SK-N-SH (cell line): Measurements from ENCODE around the gene KAT2A. TPM values are rescaled to one million over a fixed set of nuclear protein-coding genes. Genes with fewer than 3 reads are reported as not detected.

Source experiments
- CTCF ChIA-PET: fragments of 300-600, 350-600 bp; formaldehyde crosslinking; extraction: SDS; loops from one replicate; lab custom pipeline; 2021; lab: Yijun Ruan, JAX
- POLR2A ChIA-PET: fragments of 350-600 bp; sonication (Branson Sonifier 250); formaldehyde crosslinking; extraction: SDS; loops from one replicate; lab custom pipeline; 2020; ENCODE audit warnings: antibody characterized with exemption, inconsistent platforms; lab: Yijun Ruan, JAX
- DNase-seq: peaks from one replicate; pipeline ENCODE4 v3.0.0; 2012
- H2AFZ ChIP-seq: fragments of 200-600 bp; sonication (generic); 2 replicates; pipeline ENCODE4 v1.8.1; 2016; ENCODE audit warnings: antibody characterized with exemption, mild to moderate bottlenecking, low read depth
- H3F3A ChIP-seq: fragments of 200-600 bp; sonication (generic); replicated peaks from 2 replicates; pipeline ENCODE3; 2016; ENCODE audit warnings: antibody characterized with exemption, mild to moderate bottlenecking; ENCODE audit not compliant: insufficient read depth
- H3K27ac ChIP-seq, 2 experiments: fragments of 200-500 bp in 1 of 2; fragments of 200-600 bp in 1 of 2; sonication (Bioruptor generic) in 1 of 2; sonication (generic), shearing (Covaris generic) in 1 of 2; 2 replicates each; pipeline versions ENCODE4 v1.5.1 to v1.6.1; 2014 to 2016; ENCODE audit warnings: low read depth in 2 of 2, inconsistent platforms in 1 of 2, low read length in 1 of 2, mild to moderate bottlenecking in 1 of 2, mixed read lengths in 1 of 2
- H3K27me3 ChIP-seq: fragments of 200-600 bp; sonication (generic), shearing (Covaris generic); 2 replicates; pipeline ENCODE4 v1.6.1; 2016; ENCODE audit warnings: mixed run types; ENCODE audit not compliant: insufficient read depth
- H3K36me3 ChIP-seq, 2 experiments: fragments of 200-500 bp in 1 of 2; fragments of 200-600 bp in 1 of 2; sonication (Bioruptor generic) in 1 of 2; sonication (generic) in 1 of 2; replicated peaks in 1 of 2; 2 replicates each; pipeline versions ENCODE3 to v1.5.1; 2014 to 2016; ENCODE audit warnings: low read length in 1 of 2, mild to moderate bottlenecking in 1 of 2; ENCODE audit not compliant: insufficient read depth in 2 of 2, control insufficient read depth in 1 of 2
- H3K4me1 ChIP-seq, 2 experiments: fragments of 200-500 bp in 1 of 2; fragments of 200-600 bp in 1 of 2; sonication (Bioruptor generic) in 1 of 2; sonication (generic), shearing (Covaris generic) in 1 of 2; 2 replicates each; pipeline versions ENCODE4 v1.5.1 to v1.6.1; 2014 to 2016; ENCODE audit warnings: low read depth in 1 of 2, low read length in 1 of 2, mixed run types in 1 of 2; ENCODE audit not compliant: insufficient read depth in 2 of 2, control insufficient read depth in 1 of 2
- H3K4me2 ChIP-seq: fragments of 200-600 bp; sonication (generic), shearing (Covaris generic); 2 replicates; pipeline ENCODE4 v1.6.1; 2017; ENCODE audit warnings: mixed run types
- H3K4me3 ChIP-seq, 2 experiments: fragments of 200-500 bp in 1 of 2; fragments of 200-600 bp in 1 of 2; sonication (Bioruptor generic) in 1 of 2; sonication (generic), shearing (Covaris generic) in 1 of 2; 2 replicates each; pipeline versions ENCODE4 v1.5.1 to v1.8.1; 2014 to 2016; ENCODE audit warnings: low read depth in 2 of 2, inconsistent platforms in 1 of 2, low read length in 1 of 2, mild to moderate bottlenecking in 1 of 2, mixed read lengths in 1 of 2, moderate library complexity in 1 of 2
- H3K79me2 ChIP-seq: fragments of 200-600 bp; sonication (generic); 2 replicates; pipeline ENCODE4 v1.8.1; 2017; ENCODE audit warnings: mild to moderate bottlenecking; ENCODE audit not compliant: insufficient read depth
- H3K9ac ChIP-seq: fragments of 200-600 bp; sonication (generic); 2 replicates; pipeline ENCODE4 v1.6.1; 2017; ENCODE audit warnings: mixed run types
- H3K9me2 ChIP-seq: fragments of 200-600 bp; sonication (generic); 2 replicates; pipeline ENCODE4 v1.6.1; 2017; ENCODE audit warnings: mixed run types
- H3K9me3 ChIP-seq: fragments of 200-600 bp; sonication (generic); 2 replicates; pipeline ENCODE4 v1.6.1; 2017; ENCODE audit warnings: mixed run types, mild to moderate bottlenecking, moderate library complexity
- H4K20me1 ChIP-seq: fragments of 200-600 bp; sonication (generic); 2 replicates; pipeline ENCODE4 v1.6.1; 2017; ENCODE audit warnings: mild to moderate bottlenecking, mixed run types; ENCODE audit not compliant: insufficient read depth
- ELF1 ChIP-seq: IDR thresholded peaks from 2 replicates; pipeline ENCODE4 v1.4.0; 2012
- EP300 ChIP-seq, 2 experiments: IDR thresholded peaks; 2 replicates each; pipeline versions ENCODE4 v1.4.0 to v1.6.1; 2012; ENCODE audit warnings: borderline replicate concordance in 1 of 2, low read depth in 1 of 2, low read length in 1 of 2
- JUND ChIP-seq: IDR thresholded peaks from 2 replicates; pipeline ENCODE4 v1.4.0; 2012
- MAX ChIP-seq: IDR thresholded peaks from 2 replicates; pipeline ENCODE4 v1.4.0; 2012; ENCODE audit warnings: low read depth
- PBX3 ChIP-seq: IDR thresholded peaks from 2 replicates; pipeline ENCODE4; 2012
- POLR2AphosphoS5 ChIP-seq: IDR thresholded peaks from 2 replicates; pipeline ENCODE4 v1.6.1; 2012; ENCODE audit warnings: low read depth, low read length
- SIN3A ChIP-seq: IDR thresholded peaks from 2 replicates; pipeline ENCODE4 v1.6.1; 2012; ENCODE audit warnings: low read depth, mild to moderate bottlenecking, low read length, moderate library complexity, borderline replicate concordance
- TAF1 ChIP-seq: IDR thresholded peaks from 2 replicates; pipeline ENCODE4 v1.6.1; 2012; ENCODE audit warnings: low read depth, mild to moderate bottlenecking, low read length, moderate library complexity, borderline replicate concordance
- TCF12 ChIP-seq: IDR thresholded peaks from 2 replicates; pipeline ENCODE4 v1.4.0; 2012
- TEAD4 ChIP-seq: IDR thresholded peaks from 2 replicates; pipeline ENCODE4 v1.4.0; 2012; ENCODE audit warnings: mild to moderate bottlenecking, borderline replicate concordance; ENCODE audit not compliant: insufficient read depth
- ZBTB33 ChIP-seq: IDR thresholded peaks from 2 replicates; pipeline ENCODE4 v1.4.0; 2012; ENCODE audit warnings: low read depth, borderline replicate concordance
- WGBS: methylation state at CpG from one replicate; pipeline ENCODE4 v1.1.6; 2017; ENCODE audit warnings: low lambda C conversion rate; 5-methylcytosine and 5-hydroxymethylcytosine counted together
- polyA plus RNA-seq, 3 experiments: library from polyadenylated mRNA; depleted of rRNA; stranded (reverse); fragments of >200 nt; gene quantifications; 2 replicates each; pipeline ENCODE4 v1.2.3, GENCODE V29; 2012
- TF ChIP-seq, protein P1 (sequence below): IDR thresholded peaks from 2 replicates; pipeline ENCODE4 v1.4.0; 2012; ENCODE audit warnings: low read depth, borderline replicate concordance
- TF ChIP-seq, protein P2 (sequence below): IDR thresholded peaks from 2 replicates; pipeline ENCODE4 v1.6.1; 2012; ENCODE audit warnings: mild to moderate bottlenecking, low read depth, low read length, moderate library complexity

Gene KAT2A
- polyA plus RNA-seq, 1 of the 3 experiments (the other 2 are of a cell fraction): 45.1 TPM

DNA sequence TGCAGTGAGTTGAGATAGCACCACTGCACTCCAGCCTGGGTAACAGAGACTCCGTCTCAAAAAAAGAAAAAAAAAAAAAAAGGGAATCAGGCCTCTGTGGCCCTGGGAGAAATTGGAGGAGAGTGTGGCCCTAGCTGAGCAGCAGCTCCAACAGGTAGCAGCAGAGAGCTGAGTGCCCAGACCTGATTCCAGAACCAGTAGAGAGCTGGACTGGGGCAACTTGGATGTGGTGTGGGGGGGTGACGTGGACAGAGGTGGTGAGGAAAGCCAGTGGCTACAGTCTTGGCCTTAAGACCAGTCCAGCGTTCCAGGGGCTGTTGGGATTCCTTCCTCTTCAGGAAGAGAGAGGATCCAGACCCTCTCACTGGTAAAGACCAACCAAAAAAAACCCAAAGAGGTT, 3.1 kb upstream of the KAT2A start:
- Histone ChIP-seq H2AFZ (no peak overlapping the region), H3K9ac (no peak overlapping the region), H3K27me3 (no peaks in the 10 kb centered on the region), H3F3A (peaks cover 3% of the 10 kb centered on the region), H3K27ac (no peak overlapping the region), H4K20me1 (no peaks in the 10 kb centered on the region), H3K9me3 (no peaks in the 10 kb centered on the region), H3K4me1 (peaks cover 0 to 11% of the 10 kb centered on the region in 2 experiments; a peak in 1 of 4 replicates), H3K4me2 (no peak overlapping the region), H3K79me2 (0 out of 2 replicates have a peak, but pooled peaks cover 5% of the 10 kb centered on the region), H3K4me3 (no peak overlapping the region), H3K36me3 (peaks cover 22 to 34% of the 10 kb centered on the region in 2 experiments), H3K9me2 (no peaks in the 10 kb centered on the region)
- CTCF ChIA-PET: no interaction called here
- TF ChIP-seq TEAD4: no peak
- TF ChIP-seq TCF12: no peak
- TF ChIP-seq ZBTB33: no peak
- no peak for TF ChIP-seq MAX
- no peak for TF ChIP-seq JUND
- no peak for TF ChIP-seq ELF1
- TF ChIP-seq TAF1: no peak
- TF ChIP-seq EP300 (IDR thresholded peaks at IDR 0.05; ENCODE audit: borderline replicate concordance in 1 of 2, low read depth in 1 of 2, low read length in 1 of 2): no peak
- DNase-seq: no peak
- WGBS: 95% methylated on average over 3 of the region's 3 CpGs
- POLR2A ChIA-PET: no interaction called here

DNA sequence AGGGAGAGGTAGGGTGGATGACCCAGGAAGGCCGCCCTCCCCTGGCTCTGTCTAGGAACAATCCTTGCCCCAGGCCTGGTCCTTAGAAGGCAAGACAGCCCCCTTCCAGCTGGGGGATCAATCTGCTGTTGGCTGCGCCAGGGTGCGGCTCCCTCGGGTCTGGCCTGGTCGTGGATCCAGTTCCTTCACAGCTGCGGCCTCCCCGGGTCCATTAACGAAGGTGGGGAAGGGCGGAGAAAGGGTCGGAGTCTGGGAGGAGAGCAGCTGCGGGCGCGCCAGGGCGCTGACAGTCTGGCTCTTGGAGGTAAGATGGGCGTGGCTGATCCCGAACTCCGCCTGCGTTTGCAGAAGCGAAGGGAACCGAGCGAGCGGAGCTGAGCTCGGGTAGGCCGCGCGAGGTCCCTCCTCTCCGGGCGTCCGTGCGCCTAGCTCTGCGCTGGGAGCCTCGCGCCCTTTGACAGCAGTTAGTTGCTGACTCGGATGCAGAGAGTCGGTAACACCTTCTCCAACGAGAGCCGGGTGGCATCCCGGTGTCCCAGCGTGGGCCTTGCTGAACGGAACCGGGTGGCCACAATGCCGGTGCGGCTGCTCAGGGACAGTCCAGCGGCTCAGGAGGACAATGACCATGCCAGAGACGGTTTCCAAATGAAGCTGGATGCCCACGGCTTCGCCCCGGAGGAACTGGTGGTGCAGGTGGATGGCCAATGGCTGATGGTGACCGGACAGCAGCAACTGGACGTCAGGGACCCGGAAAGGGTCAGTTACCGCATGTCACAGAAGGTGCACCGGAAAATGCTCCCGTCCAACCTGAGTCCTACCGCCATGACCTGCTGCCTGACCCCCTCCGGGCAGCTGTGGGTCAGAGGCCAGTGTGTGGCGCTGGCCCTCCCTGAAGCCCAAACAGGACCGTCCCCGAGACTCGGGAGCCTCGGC, 1.5 kb upstream of the KAT2A start, which contains the start of gene HSPB9:
TSS of gene HSPB9 (plus strand) at position 434 of the 933 bp plus-strand sequence. CDS start at position 481, 47 bp downstream.
- Histone ChIP-seq H3K9ac (no peak within 1 kb of the TSS), H3K36me3 (peaks cover 19 to 34% of the 10 kb centered on the region in 2 experiments), H3K4me2 (no peak within 1 kb of the TSS; the same call in 1 of the 2 replicates), H3F3A (peaks cover 3% of the 10 kb centered on the region), H3K9me2 (no peaks in the 10 kb centered on the region), H2AFZ (no peak within 1 kb of the TSS), H3K4me3 (no peak within 1 kb of the TSS), H3K27ac (no peak within 1 kb of the TSS), H3K9me3 (no peaks in the 10 kb centered on the region), H3K4me1 (peaks cover 0 to 11% of the 10 kb centered on the region in 2 experiments; a peak in 1 of 4 replicates), H3K27me3 (no peaks in the 10 kb centered on the region), H3K79me2 (no peaks in the 10 kb centered on the region), H4K20me1 (no peaks in the 10 kb centered on the region)
- no peak for DNase-seq
- POLR2A ChIA-PET: no interaction called here
- CTCF ChIA-PET: interaction anchor here (1.1 to 29.9 kb wide), 3 partner anchors 11 to 99 kb away, joined by 3 to 496 read pairs (median 7); partner anchors contain the start of genes DNAJC7 and NKIRAS2
- TF ChIP-seq, protein P1, sequence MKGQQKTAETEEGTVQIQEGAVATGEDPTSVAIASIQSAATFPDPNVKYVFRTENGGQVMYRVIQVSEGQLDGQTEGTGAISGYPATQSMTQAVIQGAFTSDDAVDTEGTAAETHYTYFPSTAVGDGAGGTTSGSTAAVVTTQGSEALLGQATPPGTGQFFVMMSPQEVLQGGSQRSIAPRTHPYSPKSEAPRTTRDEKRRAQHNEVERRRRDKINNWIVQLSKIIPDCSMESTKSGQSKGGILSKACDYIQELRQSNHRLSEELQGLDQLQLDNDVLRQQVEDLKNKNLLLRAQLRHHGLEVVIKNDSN: no peak
- TF ChIP-seq PBX3: no peak
- TF ChIP-seq, protein P2, sequence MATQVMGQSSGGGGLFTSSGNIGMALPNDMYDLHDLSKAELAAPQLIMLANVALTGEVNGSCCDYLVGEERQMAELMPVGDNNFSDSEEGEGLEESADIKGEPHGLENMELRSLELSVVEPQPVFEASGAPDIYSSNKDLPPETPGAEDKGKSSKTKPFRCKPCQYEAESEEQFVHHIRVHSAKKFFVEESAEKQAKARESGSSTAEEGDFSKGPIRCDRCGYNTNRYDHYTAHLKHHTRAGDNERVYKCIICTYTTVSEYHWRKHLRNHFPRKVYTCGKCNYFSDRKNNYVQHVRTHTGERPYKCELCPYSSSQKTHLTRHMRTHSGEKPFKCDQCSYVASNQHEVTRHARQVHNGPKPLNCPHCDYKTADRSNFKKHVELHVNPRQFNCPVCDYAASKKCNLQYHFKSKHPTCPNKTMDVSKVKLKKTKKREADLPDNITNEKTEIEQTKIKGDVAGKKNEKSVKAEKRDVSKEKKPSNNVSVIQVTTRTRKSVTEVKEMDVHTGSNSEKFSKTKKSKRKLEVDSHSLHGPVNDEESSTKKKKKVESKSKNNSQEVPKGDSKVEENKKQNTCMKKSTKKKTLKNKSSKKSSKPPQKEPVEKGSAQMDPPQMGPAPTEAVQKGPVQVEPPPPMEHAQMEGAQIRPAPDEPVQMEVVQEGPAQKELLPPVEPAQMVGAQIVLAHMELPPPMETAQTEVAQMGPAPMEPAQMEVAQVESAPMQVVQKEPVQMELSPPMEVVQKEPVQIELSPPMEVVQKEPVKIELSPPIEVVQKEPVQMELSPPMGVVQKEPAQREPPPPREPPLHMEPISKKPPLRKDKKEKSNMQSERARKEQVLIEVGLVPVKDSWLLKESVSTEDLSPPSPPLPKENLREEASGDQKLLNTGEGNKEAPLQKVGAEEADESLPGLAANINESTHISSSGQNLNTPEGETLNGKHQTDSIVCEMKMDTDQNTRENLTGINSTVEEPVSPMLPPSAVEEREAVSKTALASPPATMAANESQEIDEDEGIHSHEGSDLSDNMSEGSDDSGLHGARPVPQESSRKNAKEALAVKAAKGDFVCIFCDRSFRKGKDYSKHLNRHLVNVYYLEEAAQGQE: no peak
- no peak for TF ChIP-seq ELF1
- no peak for TF ChIP-seq SIN3A
- TF ChIP-seq POLR2AphosphoS5: peak; percentile 16; the same call in 1 of the 2 replicates
- no peak for TF ChIP-seq EP300 (IDR thresholded peaks at IDR 0.05; ENCODE audit: borderline replicate concordance in 1 of 2, low read depth in 1 of 2, low read length in 1 of 2)
- WGBS: 95% methylated on average over 43 of the region's 61 CpGs
